Smooth muscle cell (in vitro differentiated cells): ENCODE results near the gene NHP2. TPM values are rescaled to one million over a fixed set of nuclear protein-coding genes. Genes with fewer than 3 reads are reported as not detected.

Source experiments
- DNase-seq: peaks from one replicate; lab custom pipeline; 2025; ENCODE audit not compliant: unreplicated experiment; lab: John Stamatoyannopoulos, UW
- H2AFZ ChIP-seq: fragments of 200-600 bp; sonication (generic); 2 replicates; pipeline ENCODE4 v1.6.0; 2016; ENCODE audit warnings: antibody characterized with exemption, low read depth, mild to moderate bottlenecking
- H3F3A ChIP-seq: fragments of 200-600 bp; sonication (generic); 2 replicates; pipeline ENCODE4 v1.6.0; 2017; ENCODE audit warnings: antibody characterized with exemption, low read depth
- H3K27ac ChIP-seq: fragments of 200-600 bp; sonication (generic); 2 replicates; pipeline ENCODE4 v1.5.1; 2016; ENCODE audit warnings: low read depth, mild to moderate bottlenecking
- H3K27me3 ChIP-seq: fragments of 200-600 bp; sonication (generic); 2 replicates; pipeline ENCODE4 v1.6.1; 2016; ENCODE audit warnings: low read depth, mild to moderate bottlenecking
- H3K36me3 ChIP-seq: fragments of 200-600 bp; sonication (generic); 2 replicates; pipeline ENCODE4 v1.5.1; 2016; ENCODE audit warnings: low read depth
- H3K4me1 ChIP-seq: fragments of 200-600 bp; sonication (generic); 2 replicates; pipeline ENCODE4 v1.5.1; 2016; ENCODE audit warnings: low read depth
- H3K4me2 ChIP-seq: fragments of 200-600 bp; sonication (generic); 2 replicates; pipeline ENCODE4 v1.6.0; 2016; ENCODE audit warnings: mild to moderate bottlenecking
- H3K4me3 ChIP-seq: fragments of 200-600 bp; sonication (generic); 2 replicates; pipeline ENCODE4 v1.5.1; 2016; ENCODE audit warnings: mild to moderate bottlenecking
- H3K79me2 ChIP-seq: fragments of 200-600 bp; sonication (generic); 2 replicates; pipeline ENCODE4 v1.6.0; 2016; ENCODE audit warnings: low read depth, mild to moderate bottlenecking
- H3K9ac ChIP-seq: fragments of 200-600 bp; sonication (generic); 2 replicates; pipeline ENCODE4 v1.6.0; 2016; ENCODE audit warnings: low read depth
- H3K9me3 ChIP-seq: fragments of 200-600 bp; sonication (generic); replicated peaks from 2 replicates; pipeline ENCODE4 v1.5.1; 2016; ENCODE audit warnings: low read depth
- H4K20me1 ChIP-seq: fragments of 200-600 bp; sonication (generic); 2 replicates; pipeline ENCODE4 v1.6.0; 2016; ENCODE audit warnings: low read depth
- WGBS: methylation state at CpG from one replicate; pipeline ENCODE4 v1.1.7; 2016; ENCODE audit warnings: low lambda C conversion rate; 5-methylcytosine and 5-hydroxymethylcytosine counted together
- polyA plus RNA-seq: library from polyadenylated mRNA; unstranded; fragments of >200 nt; fragmentation: Nextera tagmentation; extraction: Ambion mirVana; gene quantifications from 2 replicates; pipeline ENCODE4 v1.2.1, GENCODE V29; 2016
- total RNA-seq: library from RNA; depleted of rRNA; stranded (reverse); fragments of >200 nt; gene quantifications from 2 replicates; pipeline ENCODE4 v1.2.3, GENCODE V29; 2014
- TF ChIP-seq, protein P1 (sequence below): fragments of 200-600 bp; sonication (generic); IDR thresholded peaks from 2 replicates; pipeline ENCODE4 v1.5.1; 2017; ENCODE audit warnings: borderline replicate concordance, mild to moderate bottlenecking, antibody characterized with exemption; ENCODE audit not compliant: insufficient read depth, poor library complexity, severe bottlenecking

NHP2 gene
- total and polyA plus RNA-seq, 2 experiments from 2014 or later = 162 to 166 TPM

DNA sequence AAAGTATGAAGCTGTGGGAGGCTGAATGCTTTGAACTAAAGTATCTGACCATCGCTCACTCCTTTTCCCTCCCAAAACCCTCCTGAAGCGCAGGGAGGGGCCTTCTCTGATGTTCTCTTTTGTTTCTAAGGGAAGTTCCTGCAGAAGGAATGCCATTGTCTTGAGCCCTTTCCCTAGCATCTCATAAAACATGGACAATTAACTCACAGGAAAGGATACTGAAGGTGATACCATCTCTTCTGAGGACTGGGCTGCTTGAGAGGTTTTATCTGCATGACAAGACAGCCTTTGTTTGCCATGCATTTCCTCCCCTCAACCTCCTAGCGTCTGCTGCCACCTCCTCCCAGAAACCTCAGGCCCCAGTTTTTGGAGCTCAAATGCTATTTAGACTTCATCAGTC is 27.1 kb downstream of the NHP2 start:
- H3K79me2 ChIP-seq = no peaks in the 10 kb centered on the region
- H3K4me1 ChIP-seq = peaks cover 10% of the 10 kb centered on the region
- no peaks in the 10 kb centered on the region for H3K27me3 ChIP-seq
- no peaks in the 10 kb centered on the region for H3K36me3 ChIP-seq
- H3K9me3 ChIP-seq = no peaks in the 10 kb centered on the region
- H3F3A ChIP-seq = no peaks in the 10 kb centered on the region
- no peak overlapping the region for H3K9ac ChIP-seq
- H4K20me1 ChIP-seq = no peaks in the 10 kb centered on the region
- no peak overlapping the region for H3K27ac ChIP-seq
- DNase-seq = no peak
- 23% methylated on average over 3 of the region's 3 CpGs for WGBS
- TF ChIP-seq, protein P1, sequence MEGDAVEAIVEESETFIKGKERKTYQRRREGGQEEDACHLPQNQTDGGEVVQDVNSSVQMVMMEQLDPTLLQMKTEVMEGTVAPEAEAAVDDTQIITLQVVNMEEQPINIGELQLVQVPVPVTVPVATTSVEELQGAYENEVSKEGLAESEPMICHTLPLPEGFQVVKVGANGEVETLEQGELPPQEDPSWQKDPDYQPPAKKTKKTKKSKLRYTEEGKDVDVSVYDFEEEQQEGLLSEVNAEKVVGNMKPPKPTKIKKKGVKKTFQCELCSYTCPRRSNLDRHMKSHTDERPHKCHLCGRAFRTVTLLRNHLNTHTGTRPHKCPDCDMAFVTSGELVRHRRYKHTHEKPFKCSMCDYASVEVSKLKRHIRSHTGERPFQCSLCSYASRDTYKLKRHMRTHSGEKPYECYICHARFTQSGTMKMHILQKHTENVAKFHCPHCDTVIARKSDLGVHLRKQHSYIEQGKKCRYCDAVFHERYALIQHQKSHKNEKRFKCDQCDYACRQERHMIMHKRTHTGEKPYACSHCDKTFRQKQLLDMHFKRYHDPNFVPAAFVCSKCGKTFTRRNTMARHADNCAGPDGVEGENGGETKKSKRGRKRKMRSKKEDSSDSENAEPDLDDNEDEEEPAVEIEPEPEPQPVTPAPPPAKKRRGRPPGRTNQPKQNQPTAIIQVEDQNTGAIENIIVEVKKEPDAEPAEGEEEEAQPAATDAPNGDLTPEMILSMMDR = no peak
- no peak overlapping the region for H3K4me2 ChIP-seq
- no peak overlapping the region for H2AFZ ChIP-seq
- no peak overlapping the region for H3K4me3 ChIP-seq

DNA sequence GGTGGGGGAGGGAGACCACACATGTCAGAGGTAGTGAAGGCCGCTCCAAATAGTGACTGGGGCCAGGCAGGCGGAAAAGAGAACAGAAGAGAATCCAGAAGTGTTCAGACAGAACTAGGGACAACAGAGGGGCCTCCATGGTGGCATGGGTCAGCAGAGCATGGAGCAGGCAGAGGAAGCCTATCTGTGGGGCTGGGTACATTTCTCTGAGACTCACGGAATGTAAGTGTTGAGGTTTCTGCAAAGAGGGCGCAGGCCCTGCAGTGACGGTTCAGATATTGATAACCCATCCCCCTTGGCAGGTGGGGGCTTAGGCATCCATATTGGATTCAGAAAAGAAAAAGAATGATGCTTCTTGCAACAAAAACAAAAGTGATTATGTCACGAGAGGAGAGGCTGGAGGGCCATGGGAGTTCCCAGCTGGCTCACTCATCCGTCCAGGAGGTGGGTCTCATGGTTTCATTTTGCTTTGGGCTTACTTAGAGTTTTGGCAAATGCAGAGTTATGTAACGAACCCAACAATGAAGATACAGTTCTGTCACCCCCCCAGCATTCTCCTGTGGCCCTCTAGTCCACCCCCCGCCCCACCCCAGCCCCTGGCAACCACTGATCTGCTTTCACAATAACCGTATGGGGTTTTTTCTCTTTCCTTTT is 28.3 kb downstream of the NHP2 start:
- Histone ChIP-seq H3K4me3 (no peak overlapping the region), H3K4me2 (no peak overlapping the region), H3K27me3 (no peaks in the 10 kb centered on the region), H3K4me1 (peaks cover 7% of the 10 kb centered on the region), H3K9ac (no peak overlapping the region), H3K36me3 (no peaks in the 10 kb centered on the region), H4K20me1 (no peaks in the 10 kb centered on the region), H2AFZ (no peak overlapping the region), H3K79me2 (no peaks in the 10 kb centered on the region), H3K9me3 (no peaks in the 10 kb centered on the region), H3F3A (no peaks in the 10 kb centered on the region), H3K27ac (no peak overlapping the region)
- no peak for DNase-seq
- TF ChIP-seq, protein P1 = no peak
- WGBS = 82% methylated on average over 10 of the region's 10 CpGs

DNA sequence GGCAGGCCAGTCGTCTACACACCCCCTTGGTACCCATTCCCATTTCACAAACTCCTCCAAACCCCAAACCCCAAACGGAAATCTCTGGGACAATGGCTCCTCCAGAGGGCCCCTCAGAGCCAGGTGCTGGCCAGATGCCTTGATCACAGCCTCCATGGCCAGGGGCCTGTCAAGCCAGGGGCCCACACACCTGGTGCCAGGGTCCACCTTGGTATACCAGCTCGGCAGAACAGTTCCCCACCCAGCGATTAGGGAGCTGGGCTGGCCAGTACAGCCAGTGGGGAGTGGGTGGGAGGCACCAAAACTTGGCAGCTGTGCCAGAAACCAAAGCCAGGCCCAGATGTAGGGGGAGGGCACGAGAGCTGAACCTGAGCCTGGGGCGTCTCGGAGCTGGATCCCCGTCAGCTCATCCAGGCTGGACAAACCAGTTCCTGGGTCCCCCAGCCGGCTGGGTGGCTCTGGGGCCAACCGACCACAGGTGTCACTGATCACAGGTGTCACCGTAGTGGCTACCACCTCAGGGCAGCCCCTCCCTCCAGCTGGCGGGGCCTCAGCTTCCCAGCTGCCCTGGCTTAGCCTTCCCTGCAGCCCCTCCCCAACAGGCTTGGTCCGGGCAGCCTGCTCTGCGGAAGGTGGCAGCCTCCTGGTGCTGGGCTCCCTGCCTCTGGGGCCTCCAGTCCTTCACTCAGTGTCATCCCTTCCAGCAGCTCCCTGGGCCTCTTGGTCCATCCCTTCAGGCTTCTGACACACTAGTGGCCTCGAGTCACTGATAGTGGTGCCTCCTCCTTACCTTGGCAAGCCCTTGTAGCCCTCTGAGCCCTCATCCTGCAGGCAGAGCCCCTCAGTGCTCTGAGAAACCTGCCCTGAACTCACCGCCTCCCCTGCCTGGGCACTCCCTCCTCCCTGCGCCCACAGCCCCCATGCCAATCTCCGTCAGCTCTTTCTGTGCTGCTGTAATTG is 29.4 kb downstream of the NHP2 start:
- no peak overlapping the region for H3K4me2 ChIP-seq
- TF ChIP-seq, protein P1 = no peak
- no peaks in the 10 kb centered on the region for H3K79me2 ChIP-seq
- H3F3A ChIP-seq = no peaks in the 10 kb centered on the region
- H4K20me1 ChIP-seq = no peaks in the 10 kb centered on the region
- no peak overlapping the region for H3K4me3 ChIP-seq
- no peaks in the 10 kb centered on the region for H3K27me3 ChIP-seq
- H2AFZ ChIP-seq = no peak overlapping the region
- peak overlapping the region; percentile 28 for H3K27ac ChIP-seq
- no peaks in the 10 kb centered on the region for H3K36me3 ChIP-seq
- no peak overlapping the region for H3K9ac ChIP-seq
- H3K9me3 ChIP-seq = no peaks in the 10 kb centered on the region
- H3K4me1 ChIP-seq = peaks cover 7% of the 10 kb centered on the region
- no peak for DNase-seq
- WGBS = 83% methylated on average over 18 of the region's 18 CpGs
